Ovary (tissue), 3 donors: ENCODE measurements around the gene TNS1.

ENCODE experiments used
- EP300 ChIP-seq: sonication (generic); formaldehyde crosslinking; IDR thresholded peaks from one replicate; pipeline ENCODE4 v1.6.1; 2017; ENCODE audit warnings: antibody characterized with exemption
- POLR2A ChIP-seq: fragments of 450-650 bp; IDR thresholded peaks from one replicate; pipeline ENCODE4 v1.6.1; 2017; ENCODE audit warnings: antibody characterized with exemption, mild to moderate bottlenecking, moderate library complexity
- TF ChIP-seq, protein P1 (sequence below), 3 donors: fragments of 450-650 bp in 2 of 3; fragments of 200-600 bp in 1 of 3; IDR thresholded peaks; one replicate each; pipeline versions ENCODE4 v1.5.1 to v1.8.0; 2016 to 2022; ENCODE audit warnings: antibody characterized with exemption in 3 of 3, mild to moderate bottlenecking in 1 of 3
- donor health status: DM: no; HTN: no; CAD: no.

DNA sequence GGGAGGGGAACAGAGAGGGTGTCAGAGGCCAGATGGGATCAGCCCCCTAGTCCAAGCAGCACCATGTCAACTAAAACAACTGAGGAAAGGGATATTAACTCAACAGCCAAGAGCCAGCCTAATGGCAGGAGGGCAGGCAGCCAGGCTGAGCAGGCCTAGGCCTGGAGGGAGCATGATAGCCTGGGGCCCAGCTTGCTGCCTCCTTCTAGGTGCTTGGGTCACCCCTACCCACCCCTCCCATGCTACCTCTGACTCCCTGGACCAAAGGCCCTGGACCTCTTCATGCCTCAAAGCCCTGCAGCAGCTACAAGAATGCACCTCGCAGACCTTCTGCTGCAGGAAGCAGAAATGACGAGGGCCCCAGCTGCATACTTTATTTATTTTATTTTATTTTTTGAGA lies 22.1 kb upstream of the TNS1 start:
- TF ChIP-seq, protein P1, sequence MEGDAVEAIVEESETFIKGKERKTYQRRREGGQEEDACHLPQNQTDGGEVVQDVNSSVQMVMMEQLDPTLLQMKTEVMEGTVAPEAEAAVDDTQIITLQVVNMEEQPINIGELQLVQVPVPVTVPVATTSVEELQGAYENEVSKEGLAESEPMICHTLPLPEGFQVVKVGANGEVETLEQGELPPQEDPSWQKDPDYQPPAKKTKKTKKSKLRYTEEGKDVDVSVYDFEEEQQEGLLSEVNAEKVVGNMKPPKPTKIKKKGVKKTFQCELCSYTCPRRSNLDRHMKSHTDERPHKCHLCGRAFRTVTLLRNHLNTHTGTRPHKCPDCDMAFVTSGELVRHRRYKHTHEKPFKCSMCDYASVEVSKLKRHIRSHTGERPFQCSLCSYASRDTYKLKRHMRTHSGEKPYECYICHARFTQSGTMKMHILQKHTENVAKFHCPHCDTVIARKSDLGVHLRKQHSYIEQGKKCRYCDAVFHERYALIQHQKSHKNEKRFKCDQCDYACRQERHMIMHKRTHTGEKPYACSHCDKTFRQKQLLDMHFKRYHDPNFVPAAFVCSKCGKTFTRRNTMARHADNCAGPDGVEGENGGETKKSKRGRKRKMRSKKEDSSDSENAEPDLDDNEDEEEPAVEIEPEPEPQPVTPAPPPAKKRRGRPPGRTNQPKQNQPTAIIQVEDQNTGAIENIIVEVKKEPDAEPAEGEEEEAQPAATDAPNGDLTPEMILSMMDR (IDR thresholded peaks at IDR 0.05) = no peak
- no peak for TF ChIP-seq POLR2A
- no peak for TF ChIP-seq EP300
